GM21825 (cell line): ENCODE data around the gene MAP3K1.

Experiments used
- ATAC-seq: cut with Tn5 transposase; IDR thresholded peaks from one replicate; pipeline ENCODE4 v1.9.1; 2021; ENCODE audit warnings: mild to moderate bottlenecking, moderate library complexity; ENCODE audit not compliant: unreplicated experiment

The MAP3K1 gene

DNA sequence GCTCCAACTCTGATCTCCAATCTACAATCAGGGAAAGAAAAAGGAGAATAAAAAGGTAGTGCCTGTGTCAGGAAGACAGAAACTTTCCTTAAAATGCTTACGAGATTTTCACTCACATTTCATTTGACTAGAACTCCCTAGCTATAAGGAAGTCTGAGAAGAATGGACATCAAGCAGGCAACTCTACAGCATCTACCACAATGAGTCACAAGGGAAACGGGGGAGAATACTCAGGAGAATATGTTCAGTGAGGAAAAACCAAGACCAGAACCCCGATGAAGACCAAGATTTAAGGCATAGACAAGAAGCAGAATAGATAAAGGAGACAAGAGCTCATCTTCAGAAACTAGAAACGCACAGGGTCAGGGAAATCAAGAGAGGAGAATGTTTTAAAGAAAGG is 85.0 kb downstream of the MAP3K1 start:
- ATAC-seq = no peak

DNA sequence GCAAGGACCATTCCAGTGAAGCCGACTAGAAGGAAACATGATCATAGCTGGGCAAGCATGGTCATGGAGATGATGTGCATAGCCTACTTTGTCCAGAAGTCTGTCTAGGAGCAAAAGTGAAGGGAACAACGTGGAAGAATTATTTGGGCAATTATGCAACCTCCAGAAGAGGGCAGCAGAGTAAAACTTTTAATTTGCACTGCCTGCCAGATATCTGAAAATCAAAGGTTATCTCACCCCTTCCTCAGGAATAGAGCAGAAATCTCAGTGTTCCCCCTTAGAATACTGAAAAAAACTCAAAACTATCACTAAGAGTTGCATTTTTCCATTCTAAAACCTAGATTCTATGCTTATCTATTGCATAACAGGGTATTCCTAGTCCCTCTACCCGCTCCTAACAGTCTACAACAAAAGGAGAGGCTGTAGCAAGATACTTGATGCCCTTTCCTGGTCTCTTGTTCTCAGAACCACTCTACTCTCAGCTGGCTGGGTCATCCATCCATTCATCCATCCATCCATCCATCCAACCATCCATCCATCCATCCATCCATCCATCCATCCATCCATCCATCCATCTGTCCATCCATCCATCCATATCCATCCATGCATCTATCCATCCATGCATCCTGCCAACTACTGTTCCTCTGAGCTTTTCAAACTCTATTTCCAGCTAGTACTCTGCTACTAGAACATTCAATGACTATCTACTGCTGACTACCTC is 85.7 kb downstream of the MAP3K1 start:
- no peak for ATAC-seq

DNA sequence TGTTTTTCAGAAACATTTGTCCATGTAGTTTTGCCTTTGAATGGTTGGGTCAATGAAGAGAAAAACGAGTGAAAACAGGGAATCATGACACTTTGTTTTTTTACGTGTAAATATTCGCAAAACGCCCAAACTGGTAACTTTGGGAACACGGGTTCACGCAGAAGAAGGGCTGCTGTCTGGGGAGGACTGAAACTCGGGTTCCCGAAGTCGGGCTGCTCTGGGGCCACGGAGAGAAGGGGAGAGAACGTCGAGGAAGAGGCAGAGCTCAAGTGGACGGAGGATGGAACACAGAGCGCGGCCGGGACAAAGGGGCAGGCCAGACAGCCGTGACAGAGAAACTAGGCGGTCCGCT is 93.6 kb downstream of the MAP3K1 start:
- peak; percentile 40 for ATAC-seq

DNA sequence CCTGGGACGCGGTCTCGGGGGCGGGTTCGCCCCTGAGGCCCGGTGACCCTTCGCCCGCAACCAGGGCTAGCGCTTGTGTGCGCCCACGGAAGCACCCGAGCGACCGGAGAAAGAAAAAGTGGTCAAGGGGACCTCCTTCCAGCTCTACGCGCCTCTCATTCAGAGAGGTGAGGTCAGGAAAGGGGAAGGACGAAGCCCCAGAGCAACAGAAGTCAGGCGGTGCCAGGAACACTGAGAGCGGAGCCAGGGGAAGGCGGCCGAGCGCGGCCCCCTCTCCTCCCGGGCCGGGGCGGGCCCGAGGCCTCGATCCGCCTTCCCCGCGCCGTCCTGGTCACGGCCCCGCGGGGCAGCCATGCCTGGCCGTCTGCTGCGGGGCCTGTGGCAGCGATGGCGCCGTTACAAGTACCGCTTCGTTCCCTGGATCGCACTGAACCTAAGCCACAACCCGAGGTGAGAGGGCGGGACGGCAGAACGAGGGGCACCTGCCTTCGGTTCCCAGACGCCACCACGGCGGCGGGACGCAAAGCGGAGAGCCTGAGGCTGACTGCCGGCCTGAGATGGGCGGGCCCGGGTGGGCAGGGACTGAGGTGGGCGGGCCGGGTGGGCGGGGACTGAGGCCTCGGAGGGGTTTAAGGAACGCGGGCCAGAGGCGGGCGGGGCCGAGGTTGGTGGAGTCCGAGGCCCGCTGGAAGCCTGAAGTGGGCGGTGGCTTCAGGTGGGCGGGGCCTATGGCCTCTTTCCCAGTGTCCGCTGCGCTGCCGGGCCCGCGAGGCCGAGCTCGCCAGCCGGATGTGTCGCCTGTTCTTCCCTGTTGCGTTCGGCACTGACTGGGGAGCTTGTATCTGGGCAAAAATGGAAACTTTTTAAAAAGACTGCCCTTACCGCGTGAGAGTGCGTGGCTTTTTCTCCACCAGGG is 94.2 kb downstream of the MAP3K1 start, which contains the start of gene SETD9:
SETD9 (plus strand) TSS at position 303 of the 916 bp plus-strand sequence; CDS start at position 353, 50 bp downstream.
- peak; percentile 88 for ATAC-seq

DNA sequence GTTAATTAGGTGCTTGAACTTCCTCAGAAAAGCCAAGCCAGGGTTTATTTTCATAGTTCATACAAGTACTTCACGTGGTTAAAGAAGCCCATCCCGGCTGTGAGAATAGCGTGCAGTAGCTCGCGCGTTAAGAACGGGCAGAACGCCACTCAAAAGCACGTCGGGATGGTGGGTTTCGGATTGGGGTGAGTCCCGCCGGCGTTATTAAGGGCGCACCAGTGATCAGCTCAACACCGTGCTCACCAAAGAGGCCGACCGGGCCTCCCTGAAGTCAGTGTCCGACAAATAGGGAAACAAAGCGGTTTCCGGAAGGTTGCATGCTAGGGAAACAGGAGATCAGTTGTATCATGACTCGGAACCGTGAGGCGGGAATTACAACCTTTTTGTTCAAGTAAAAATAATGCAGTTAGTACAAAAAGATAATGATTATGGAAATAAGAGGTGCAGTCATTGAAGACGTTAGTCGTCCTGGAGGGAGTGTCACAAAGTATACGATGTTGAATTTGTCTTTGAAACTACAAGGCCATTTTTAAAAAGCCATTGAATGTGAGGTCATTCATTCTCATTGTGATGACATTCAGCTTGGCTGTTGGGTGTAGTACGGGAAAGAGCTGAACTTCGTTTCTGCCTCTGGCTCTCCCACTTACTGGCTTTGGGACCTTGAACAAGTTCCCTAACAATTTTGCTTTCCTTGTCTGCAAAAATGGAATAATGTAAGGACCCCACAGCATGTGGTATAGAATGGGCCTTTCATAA is 95.0 kb downstream of the MAP3K1 start:
- peak; percentile 22 for ATAC-seq

DNA sequence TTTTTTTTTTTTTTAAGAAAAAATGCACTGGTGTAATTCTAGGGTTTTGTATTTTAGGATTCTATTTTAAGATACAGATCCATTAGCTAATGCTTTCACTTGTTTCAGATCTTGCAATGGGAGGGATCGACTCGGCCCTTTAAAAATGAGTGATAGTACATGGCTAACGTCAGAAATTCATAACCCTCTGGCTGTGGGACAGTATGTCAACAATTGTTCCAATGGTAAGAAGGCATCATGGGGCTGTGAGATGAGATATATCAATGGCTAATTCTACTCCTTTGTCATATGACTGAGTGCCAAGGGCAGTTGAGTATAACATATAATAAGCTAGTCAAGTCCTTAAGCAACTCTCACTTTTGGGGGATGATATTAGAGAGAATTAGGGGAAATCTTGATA is 98.4 kb downstream of the MAP3K1 start:
- ATAC-seq = no peak

DNA sequence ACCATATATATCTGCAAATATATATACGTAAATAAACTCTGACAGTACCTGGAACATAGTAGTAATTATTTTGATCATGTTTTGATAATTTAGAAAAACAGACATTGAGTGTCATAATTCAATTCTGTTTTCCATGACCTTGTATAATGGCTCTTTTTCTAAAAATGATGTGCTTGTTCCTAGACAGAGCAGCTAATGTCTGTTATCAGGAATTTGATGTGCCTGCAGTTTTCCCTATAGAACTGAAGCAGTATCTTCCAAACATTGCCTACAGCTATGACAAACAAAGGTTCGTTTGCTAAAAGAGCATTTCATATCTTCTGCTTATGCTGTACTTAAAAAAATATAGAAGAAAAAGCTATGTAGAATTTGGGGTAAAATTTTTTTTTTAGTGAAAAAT is 99.3 kb downstream of the MAP3K1 start:
- ATAC-seq = no peak

DNA sequence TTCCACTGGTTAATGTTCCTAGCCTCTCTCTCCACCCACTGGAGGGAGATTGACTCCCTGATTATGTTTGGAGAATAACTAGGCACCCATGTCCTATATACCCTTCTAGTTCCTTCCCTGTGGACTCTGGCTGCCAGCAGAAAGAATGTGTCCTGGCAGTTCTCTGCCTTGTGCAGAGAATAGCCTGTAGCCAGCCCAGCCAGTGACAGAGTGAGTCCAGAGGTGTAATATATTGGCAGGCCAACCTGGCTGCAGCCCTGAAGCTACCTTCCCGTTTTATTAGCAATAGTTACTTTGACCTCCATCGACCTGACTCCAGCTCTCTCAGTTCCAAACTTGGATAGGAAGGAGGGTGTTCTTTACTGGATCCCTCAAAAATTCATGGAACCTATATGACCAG is 102.2 kb downstream of the MAP3K1 start:
- ATAC-seq = no peak

DNA sequence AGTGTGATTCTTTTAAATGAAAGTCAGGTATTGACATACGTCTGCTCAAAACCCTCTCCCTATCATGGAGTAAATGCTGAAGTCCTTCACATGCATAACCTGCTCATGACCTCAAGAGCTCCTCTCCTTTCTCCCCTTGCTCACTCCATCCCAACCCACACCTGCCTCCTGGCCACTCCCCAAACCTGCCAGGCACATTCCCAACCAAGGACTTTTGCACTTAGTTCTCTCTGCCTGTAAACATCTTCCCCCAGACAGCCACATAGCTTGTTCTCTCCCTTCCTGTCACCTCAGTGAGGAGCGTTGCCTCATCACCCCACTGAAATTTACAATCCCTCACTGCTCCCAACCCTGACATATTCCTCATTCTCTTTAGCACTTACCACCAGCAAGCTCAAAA is 102.7 kb downstream of the MAP3K1 start:
- ATAC-seq = no peak

DNA sequence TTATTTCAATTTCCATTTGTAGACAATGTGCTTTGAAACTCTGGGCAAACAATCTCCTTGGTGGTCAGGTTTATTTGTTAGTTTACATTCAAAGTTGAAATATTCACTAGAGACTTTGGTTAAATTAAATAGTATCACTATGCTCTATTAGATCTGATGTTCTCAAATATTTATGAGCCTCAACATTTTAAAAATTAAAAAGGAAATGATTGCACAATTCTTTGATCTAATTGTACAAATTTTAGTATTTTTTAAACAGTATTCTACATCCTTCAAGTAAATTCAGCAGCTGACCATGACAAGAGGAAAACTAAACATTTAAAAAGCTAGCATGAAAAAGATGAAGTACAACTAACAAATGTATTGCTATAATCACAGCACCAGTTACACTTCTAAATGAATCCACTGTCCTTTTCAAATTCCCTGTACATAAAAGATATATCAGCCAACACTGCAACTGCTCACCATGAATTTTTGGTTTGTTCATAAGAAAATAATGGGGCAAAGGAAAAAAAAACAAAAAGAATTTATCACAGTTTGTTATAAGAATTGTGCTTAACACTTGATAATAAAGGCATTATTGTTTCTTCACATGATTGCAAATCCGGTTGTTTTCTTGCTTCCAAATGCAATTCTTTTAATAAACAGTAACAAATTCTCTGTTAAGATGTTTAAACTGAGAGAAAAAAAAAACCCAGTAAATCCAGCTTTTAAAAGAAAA is 104.8 kb downstream of the MAP3K1 start:
- no peak for ATAC-seq

DNA sequence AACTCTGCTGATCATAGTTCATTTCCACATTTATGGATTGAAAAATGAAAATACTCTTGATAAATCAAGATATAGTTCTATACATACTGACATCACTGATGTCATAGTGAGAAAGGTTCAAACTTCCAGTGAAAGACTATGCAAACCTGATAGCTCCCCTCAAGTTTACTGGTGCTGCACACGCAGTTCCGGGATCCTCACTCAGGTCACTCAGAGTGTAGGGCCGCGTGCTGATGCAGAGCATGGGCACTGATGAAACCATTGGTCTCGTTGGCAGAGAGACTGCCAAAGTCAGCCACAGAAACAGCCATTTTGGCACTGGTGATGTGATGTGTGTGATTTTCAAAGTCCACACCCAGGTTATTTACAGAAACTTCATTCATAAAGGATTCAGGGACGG is 107.6 kb downstream of the MAP3K1 start:
- ATAC-seq = no peak

DNA sequence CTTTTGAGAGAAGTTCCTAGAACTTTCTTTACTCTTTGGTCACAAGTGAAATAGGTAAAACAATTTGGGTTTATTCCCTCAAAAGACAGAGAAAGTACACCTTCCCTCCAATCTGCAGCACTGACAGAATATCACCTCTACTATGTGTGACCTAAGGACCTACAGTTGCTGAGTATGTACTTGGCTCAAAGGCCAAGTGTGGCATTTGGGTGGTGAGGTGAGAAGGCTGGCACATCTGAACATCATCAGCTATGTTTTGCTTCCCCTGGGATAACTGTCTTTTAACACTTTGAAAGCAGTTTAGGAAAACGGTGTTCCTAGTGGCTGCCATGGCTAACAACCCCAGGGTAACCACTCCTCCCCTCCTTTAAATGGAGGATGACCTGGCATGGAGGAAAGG is 119.0 kb downstream of the MAP3K1 start:
- no peak for ATAC-seq

DNA sequence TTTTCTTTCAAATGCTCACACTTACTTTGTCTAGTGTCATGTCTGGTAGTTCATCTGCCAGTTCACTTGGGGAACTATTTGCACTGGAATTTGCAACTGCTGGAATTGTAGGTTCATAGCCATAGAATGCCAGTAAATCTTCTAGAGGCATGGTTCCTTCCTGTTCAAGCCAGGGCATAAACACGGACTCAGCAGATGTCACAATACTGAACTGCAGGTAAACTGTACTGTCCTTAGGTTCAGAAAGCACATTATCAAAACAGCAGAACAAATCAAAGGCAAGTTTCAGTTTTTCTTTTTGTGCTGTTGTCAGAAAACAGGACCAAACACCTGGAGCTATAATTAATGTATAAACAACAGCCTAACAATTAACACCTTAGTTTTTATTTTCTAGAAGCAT is 123.5 kb downstream of the MAP3K1 start:
- ATAC-seq = no peak

DNA sequence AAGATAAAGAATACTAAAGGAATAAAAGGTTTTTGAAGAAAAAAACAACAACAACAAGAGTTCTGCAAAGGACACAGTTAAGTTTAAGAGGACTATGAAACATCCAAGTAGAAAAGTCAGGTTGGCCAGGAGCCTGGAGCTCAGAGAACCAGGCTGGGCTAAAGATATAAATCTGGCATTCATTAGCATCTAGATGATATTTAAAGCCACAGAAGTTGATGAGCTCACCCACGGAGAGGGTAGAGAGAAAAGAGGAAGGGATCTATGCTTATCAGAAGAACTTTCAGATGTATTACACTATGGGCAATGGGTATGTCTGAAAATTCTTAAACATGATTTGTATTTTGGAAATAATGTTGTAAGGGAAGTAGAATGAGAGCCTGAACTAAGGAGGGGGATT is 126.6 kb downstream of the MAP3K1 start:
- ATAC-seq = no peak
